Measurements from ENCODE around the gene VENTX.
"Not testable (repeated sequence)": the region's sequence is repeated elsewhere in the genome, so short reads cannot be mapped to it uniquely, and the experiment has no call there.

Gene VENTX

GRCh38 chr10:133230387-133231195, 7.1 kb upstream of the VENTX start:
- no peak for FAIRE-seq
- DNase-seq (ENCODE audit: insufficient read length, low spot score) = no peak

GRCh38 chr10:133231244-133231945, 6.3 kb upstream of the VENTX start:
- FAIRE-seq (no peak), DNase-seq (ENCODE audit: insufficient read length, low spot score) (no peak)
- TF ChIP-seq POLR2A (IDR thresholded peaks at IDR 0.05; ENCODE audit: low read depth, low read length) = no peak

More at GRCh38 chr10:133230387-133231195, 7.1 kb upstream of the VENTX start:
- no peak for TF ChIP-seq POLR2A (IDR thresholded peaks at IDR 0.05; ENCODE audit: low read depth, low read length)

- no peak for DNase-seq (ENCODE audit: insufficient read length, low spot score)
- FAIRE-seq = no peak
- no peak for TF ChIP-seq POLR2A (IDR thresholded peaks at IDR 0.05; ENCODE audit: low read depth, low read length)
These were observed 5.6 kb upstream of the VENTX start for GRCh38 chr10:133231946-133232574.

GRCh38 chr10:133234796-133235195, 2.9 kb upstream of the VENTX start:
- not testable (repeated sequence) for FAIRE-seq; DNase-seq (ENCODE audit: insufficient read length, low spot score)

GRCh38 chr10:133235265-133235855, 2.3 kb upstream of the VENTX start:
- FAIRE-seq (no peak), DNase-seq (ENCODE audit: insufficient read length, low spot score) (no peak)
- no peak for TF ChIP-seq POLR2A (IDR thresholded peaks at IDR 0.05; ENCODE audit: low read depth, low read length)

GRCh38 chr10:133235932-133236331, 1.7 kb upstream of the VENTX start:
- FAIRE-seq (no peak), DNase-seq (ENCODE audit: insufficient read length, low spot score) (no peak)
- no peak for TF ChIP-seq POLR2A (IDR thresholded peaks at IDR 0.05; ENCODE audit: low read depth, low read length)

GRCh38 chr10:133236401-133237240, 1.0 kb upstream of the VENTX start:
- DNase-seq (ENCODE audit: insufficient read length, low spot score) (no peak), FAIRE-seq (no peak)
- TF ChIP-seq POLR2A (IDR thresholded peaks at IDR 0.05; ENCODE audit: low read depth, low read length) = no peak

GRCh38 chr10:133237241-133237587, 441 bp upstream of the VENTX start:
- FAIRE-seq = no peak
- no peak for TF ChIP-seq POLR2A (IDR thresholded peaks at IDR 0.05; ENCODE audit: low read depth, low read length)
- DNase-seq (ENCODE audit: insufficient read length, low spot score) = no peak

GRCh38 chr10:133238466-133238804, 780 bp downstream of the VENTX start:
- FAIRE-seq (no peak), DNase-seq (ENCODE audit: insufficient read length, low spot score) (no peak)
- TF ChIP-seq POLR2A (IDR thresholded peaks at IDR 0.05; ENCODE audit: low read depth, low read length) = no peak

- TF ChIP-seq POLR2A (IDR thresholded peaks at IDR 0.05; ENCODE audit: low read depth, low read length) = no peak
- no peak for FAIRE-seq
- no peak for DNase-seq (ENCODE audit: insufficient read length, low spot score)
These were observed 2.3 kb downstream of the VENTX start for GRCh38 chr10:133239990-133240389.

- no peak for DNase-seq (ENCODE audit: insufficient read length, low spot score)
- no peak for TF ChIP-seq POLR2A (IDR thresholded peaks at IDR 0.05; ENCODE audit: low read depth, low read length)
- FAIRE-seq = no peak
These were observed 4.0 kb downstream of the VENTX start for GRCh38 chr10:133241501-133242205.

- no peak for FAIRE-seq
- no peak for DNase-seq (ENCODE audit: insufficient read length, low spot score)
- TF ChIP-seq POLR2A (IDR thresholded peaks at IDR 0.05; ENCODE audit: low read depth, low read length) = no peak
These were observed 5.1 kb downstream of the VENTX start for GRCh38 chr10:133242611-133243356.

Measured in H54 (cell line).